B cell (primary cell): ENCODE data around the gene DAB1. TPM values are rescaled to one million over a fixed set of nuclear protein-coding genes. Genes with fewer than 3 reads are reported as not detected.

Experiments
- ATAC-seq: fragments of 200-7000 bp; cut with Tn5 transposase; one replicate; pipeline ENCODE4 v1.10.0; 2021; ENCODE audit warnings: low read depth, mild to moderate bottlenecking, moderate number of reproducible peaks, moderate library complexity
- CTCF ChIA-PET: fragments of 350-600 bp; sonication (Branson Sonifier 250); formaldehyde crosslinking; loops from one replicate; lab custom pipeline; 2021; ENCODE audit warnings: antibody characterized with exemption, inconsistent platforms; lab: Charles Lee
- POLR2A ChIA-PET: fragments of 350-600 bp; sonication (Branson Sonifier 250); formaldehyde crosslinking; loops from one replicate; lab custom pipeline; 2021; ENCODE audit warnings: antibody characterized with exemption; lab: Charles Lee
- DNase-seq: peaks from one replicate; pipeline ENCODE4 v3.0.0; 2013
- H2AFZ ChIP-seq: 2 replicates; pipeline ENCODE4 v1.6.1; 2012; ENCODE audit warnings: mild to moderate bottlenecking, low read depth, low read length; ENCODE audit not compliant: insufficient read depth, poor library complexity, severe bottlenecking
- H3K27ac ChIP-seq, 2 donors: 1 replicate in 1 of 2; 2 replicates in 1 of 2; pipeline ENCODE4 v1.5.1; 2012 to 2013; ENCODE audit warnings: low read length in 2 of 2, mild to moderate bottlenecking in 2 of 2, moderate library complexity in 1 of 2
- H3K27me3 ChIP-seq, 4 experiments: fragments of 200-600 bp in 1 of 4; sonication (generic) in 1 of 4; replicated peaks in 1 of 4; 1 replicate in 2 of 4; 2 replicates in 2 of 4; pipeline versions ENCODE4 v1.6.1 to v1.7.0; 2013 to 2016; ENCODE audit warnings: low read length in 3 of 4, mild to moderate bottlenecking in 2 of 4, mixed read lengths in 1 of 4, moderate library complexity in 1 of 4; ENCODE audit not compliant: insufficient read depth in 4 of 4, control insufficient read depth in 3 of 4; ENCODE audit errors: control extremely low read depth in 1 of 4
- H3K36me3 ChIP-seq, 2 experiments: replicated peaks in 1 of 2; 1 replicate in 1 of 2; 2 replicates in 1 of 2; pipeline versions ENCODE4 v1.6.1 to v1.7.1; 2013; ENCODE audit warnings: low read length in 1 of 2; ENCODE audit not compliant: insufficient read depth in 2 of 2, control insufficient read depth in 1 of 2; ENCODE audit errors: control extremely low read depth in 1 of 2, extremely low read depth in 1 of 2
- H3K4me1 ChIP-seq, 2 donors: fragments of 200-600 bp in 1 of 2; sonication (generic) in 1 of 2; 1 replicate in 1 of 2; 2 replicates in 1 of 2; pipeline versions ENCODE4 v1.5.1 to v1.6.1; 2013 to 2017; ENCODE audit warnings: low read length in 2 of 2; ENCODE audit not compliant: control insufficient read depth in 2 of 2, insufficient read depth in 2 of 2
- H3K4me2 ChIP-seq: replicated peaks from 2 replicates; pipeline ENCODE3; 2012; ENCODE audit warnings: mild to moderate bottlenecking, low read depth, low read length; ENCODE audit not compliant: poor library complexity, severe bottlenecking
- H3K4me3 ChIP-seq, 5 experiments: fragments of 200-600 bp in 1 of 5; sonication (generic) in 1 of 5; 1 replicate in 3 of 5; 2 replicates in 2 of 5; pipeline versions ENCODE4 v1.5.1 to v1.7.0; 2011 to 2016; ENCODE audit warnings: low read length in 4 of 5, mild to moderate bottlenecking in 4 of 5, low read depth in 2 of 5, control low read depth in 1 of 5, moderate library complexity in 1 of 5; ENCODE audit not compliant: insufficient read depth in 1 of 5; ENCODE audit errors: control extremely low read depth in 1 of 5, extremely low read depth in 1 of 5
- H3K79me2 ChIP-seq: fragments of 200-600 bp; sonication (generic); one replicate; pipeline ENCODE4 v1.6.0; 2016; ENCODE audit warnings: low read length; ENCODE audit not compliant: control insufficient read depth, insufficient read depth
- H3K9ac ChIP-seq: fragments of 200-600 bp; sonication (generic); 2 replicates; pipeline ENCODE4 v1.6.1; 2017; ENCODE audit warnings: mild to moderate bottlenecking, low read length, moderate library complexity
- H3K9me3 ChIP-seq, 3 donors: one replicate each; pipeline versions ENCODE4 v1.6.1 to v1.7.1; 2013; ENCODE audit warnings: low read length in 2 of 3; ENCODE audit not compliant: control insufficient read depth in 2 of 3, insufficient read depth in 1 of 3; ENCODE audit errors: control extremely low read depth in 1 of 3
- H4K20me1 ChIP-seq: 2 replicates; pipeline ENCODE4 v1.6.0; 2012; ENCODE audit warnings: mild to moderate bottlenecking, low read length; ENCODE audit not compliant: insufficient read depth, control insufficient read depth, poor library complexity, severe bottlenecking
- H3K27ac Mint-ChIP-seq: one replicate; pipeline ENCODE4 v1.8.0; 2021; ENCODE audit warnings: mixed read lengths
- H3K27me3 Mint-ChIP-seq: one replicate; pipeline ENCODE4 v1.8.0; 2021; ENCODE audit warnings: mixed read lengths
- H3K4me1 Mint-ChIP-seq: one replicate; pipeline ENCODE4 v1.8.0; 2021; ENCODE audit warnings: mixed read lengths
- H3K4me3 Mint-ChIP-seq: one replicate; pipeline ENCODE4 v1.8.0; 2021; ENCODE audit warnings: mixed read lengths
- H3K9me3 Mint-ChIP-seq: one replicate; pipeline ENCODE4 v1.8.0; 2022; ENCODE audit warnings: mixed read lengths; ENCODE audit not compliant: insufficient read depth
- CTCF ChIP-seq: fragments of 200-600 bp; IDR thresholded peaks from one replicate; pipeline ENCODE4 v1.8.0; 2022; ENCODE audit warnings: antibody characterized with exemption, mild to moderate bottlenecking
- EZH2 ChIP-seq: IDR thresholded peaks from 2 replicates; pipeline ENCODE4 v1.6.1; 2012; ENCODE audit warnings: borderline replicate concordance, low read depth, mild to moderate bottlenecking, moderate library complexity, low read length; ENCODE audit not compliant: insufficient read depth, poor library complexity, severe bottlenecking
- WGBS: methylation state at CpG from one replicate; pipeline ENCODE4 v1.1.5; 2013; ENCODE audit warnings: missing lambda C conversion rate; ENCODE audit not compliant: insufficient coverage; 5-methylcytosine and 5-hydroxymethylcytosine counted together
- intact Hi-C: fragments of 100-400 bp; cut with micrococcal nuclease; formaldehyde crosslinking; loops from one replicate; pipeline ENCODE4 v1.10.0; 2022
- polyA plus RNA-seq: library from polyadenylated mRNA; depleted of rRNA; stranded (reverse); fragments of >200 nt; gene quantifications from 2 replicates; pipeline ENCODE4 v1.2.3, GENCODE V29; 2012
- total RNA-seq, 2 donors: library from RNA; stranded (reverse); fragments of 120-200 nt in 1 of 2; gene quantifications; 1 replicate in 1 of 2; 2 replicates in 1 of 2; pipeline versions ENCODE4 v1.2.3 to v1.2.4, GENCODE V29; 2013 to 2022

DAB1 gene
- total and polyA plus RNA-seq, 2 donors (not counting 1 experiment from before 2014, with no cell fraction given) = not detected

- DNase-seq (no peak), ATAC-seq (no peak)
- H3K4me3 ChIP-seq = no peak overlapping the region
- no peak overlapping the region for H3K27ac ChIP-seq
- peaks cover 0 to 9% (median 0%) of the 10 kb centered on the region in 3 donors for H3K9me3 ChIP-seq
- intact Hi-C loops = no loop called here
- H3K9me3 Mint-ChIP-seq = peaks cover 7% of the 10 kb centered on the region
- H3K27me3 Mint-ChIP-seq = peaks cover 6% of the 10 kb centered on the region
- no peaks in the 10 kb centered on the region for H3K27me3 ChIP-seq
- no peaks in the 10 kb centered on the region for H4K20me1 ChIP-seq
- no peaks in the 10 kb centered on the region for H3K4me1 Mint-ChIP-seq
- ChIA-PET CTCF (no interaction called here), POLR2A (no interaction called here)
- H3K4me3 Mint-ChIP-seq = no peak overlapping the region
- TF ChIP-seq CTCF (no peak), EZH2 (no peak)
- no peaks in the 10 kb centered on the region for H3K36me3 ChIP-seq
- H2AFZ ChIP-seq = no peak overlapping the region
- H3K27ac Mint-ChIP-seq = no peak overlapping the region
- H3K9ac ChIP-seq = no peak overlapping the region
- no peaks in the 10 kb centered on the region for H3K4me1 ChIP-seq
- 87% methylated on average over 3 of the region's 4 CpGs for WGBS
- H3K79me2 ChIP-seq = no peaks in the 10 kb centered on the region
- no peak overlapping the region for H3K4me2 ChIP-seq
Observed at GRCh38 chr1:57026624-57027354, 397.1 kb downstream of the DAB1 start.

DNA sequence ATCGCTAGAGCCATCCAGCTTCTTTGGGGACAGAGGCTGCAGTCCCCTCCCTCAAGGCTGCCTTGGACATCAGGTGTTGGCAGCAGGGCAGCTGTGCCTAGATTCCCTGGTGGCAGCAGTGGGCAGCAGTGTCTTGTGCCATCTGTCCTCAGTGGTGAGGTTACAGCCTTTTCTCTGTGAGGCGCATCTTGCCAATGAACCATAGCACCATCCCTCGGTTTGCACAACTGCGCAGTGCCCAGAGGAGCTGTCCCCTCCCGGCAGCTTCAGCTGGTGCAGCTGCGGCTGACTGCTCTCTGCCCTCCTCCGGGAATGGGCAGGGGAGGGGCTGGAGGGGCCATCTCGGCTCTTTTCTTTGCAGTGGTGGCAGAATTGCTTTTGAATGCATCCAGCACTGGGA is 399.0 kb downstream of the DAB1 start:
- Histone ChIP-seq H3K4me1 (no peaks in the 10 kb centered on the region), H3K4me2 (no peak overlapping the region), H3K79me2 (no peaks in the 10 kb centered on the region), H3K9ac (no peak overlapping the region), H3K9me3 (peaks cover 0 to 9% (median 0%) of the 10 kb centered on the region in 3 donors), H3K36me3 (no peaks in the 10 kb centered on the region), H3K27me3 (no peaks in the 10 kb centered on the region), H4K20me1 (no peaks in the 10 kb centered on the region), H2AFZ (no peak overlapping the region), H3K4me3 (no peak overlapping the region), H3K27ac (no peak overlapping the region)
- no peak for ATAC-seq
- DNase-seq = no peak
- H3K4me3 Mint-ChIP-seq = no peak overlapping the region
- 76% methylated on average over 8 of the region's 8 CpGs for WGBS
- H3K27me3 Mint-ChIP-seq = peaks cover 6% of the 10 kb centered on the region
- CTCF ChIA-PET = no interaction called here
- H3K27ac Mint-ChIP-seq = no peak overlapping the region
- TF ChIP-seq CTCF (no peak), EZH2 (no peak)
- intact Hi-C loops = no loop called here
- H3K4me1 Mint-ChIP-seq = no peaks in the 10 kb centered on the region
- POLR2A ChIA-PET = no interaction called here
- peaks cover 7% of the 10 kb centered on the region for H3K9me3 Mint-ChIP-seq
